Dermis blood vessel endothelial cell (primary cell): ENCODE results near the gene RTP5. TPM values are rescaled to one million over a fixed set of nuclear protein-coding genes. Genes with fewer than 3 reads are reported as not detected.

Experiments used
- DNase-seq: peaks from one replicate; pipeline ENCODE4 v3.0.0; 2010
- total RNA-seq: library from RNA; depleted of rRNA; stranded (reverse); fragments of >200 nt; gene quantifications from 2 replicates; pipeline ENCODE4 v1.2.3, GENCODE V29; 2014

Gene RTP5
- total RNA-seq, 1 donor from 2014 or later = not detected

- DNase-seq = no peak
Observed at GRCh38 chr2:241890524-241891235, 21.2 kb downstream of the RTP5 start.

- DNase-seq = no peak
Observed at GRCh38 chr2:241891315-241891987, 21.9 kb downstream of the RTP5 start.

- no peak for DNase-seq
Observed at GRCh38 chr2:241891988-241892298, 22.4 kb downstream of the RTP5 start.

GRCh38 chr2:241892299-241893137 is 23.0 kb downstream of the RTP5 start:
- no peak for DNase-seq

GRCh38 chr2:241893265-241893664 is 23.7 kb downstream of the RTP5 start:
- DNase-seq = no peak

GRCh38 chr2:241894056-241894641 is 24.6 kb downstream of the RTP5 start:
- no peak for DNase-seq

GRCh38 chr2:241894681-241895426 is 25.3 kb downstream of the RTP5 start:
- no peak for DNase-seq

- DNase-seq = no peak
Observed at GRCh38 chr2:241895427-241895711, 25.8 kb downstream of the RTP5 start.

- DNase-seq = peak; percentile 82
Observed at GRCh38 chr2:241895712-241896641, 26.4 kb downstream of the RTP5 start.

GRCh38 chr2:241896746-241897201 is 27.2 kb downstream of the RTP5 start:
- DNase-seq = no peak

GRCh38 chr2:241897231-241897916 is 27.8 kb downstream of the RTP5 start:
- DNase-seq = no peak

GRCh38 chr2:241898463-241899270 is 29.1 kb downstream of the RTP5 start:
- no peak for DNase-seq

- no peak for DNase-seq
Observed at GRCh38 chr2:241900251-241901017, 30.9 kb downstream of the RTP5 start.

- no peak for DNase-seq
Observed at GRCh38 chr2:241901018-241901380, 31.5 kb downstream of the RTP5 start.

- DNase-seq = peak; percentile 36
Observed at GRCh38 chr2:241901500-241902351, 32.2 kb downstream of the RTP5 start.

- no peak for DNase-seq
Observed at GRCh38 chr2:241902357-241902991, 32.9 kb downstream of the RTP5 start.

GRCh38 chr2:241903121-241904010 is 33.8 kb downstream of the RTP5 start:
- DNase-seq = no peak
